Panc1 (cell line): ENCODE measurements around the gene ITFG1. TPM values are rescaled to one million over a fixed set of nuclear protein-coding genes. Genes with fewer than 3 reads are reported as not detected.

ENCODE experiments used
- ATAC-seq: fragments of 200-7000 bp; cut with Tn5 transposase; 2 replicates; pipeline ENCODE4 v1.9.1; 2020; ENCODE audit warnings: mild to moderate bottlenecking, moderate library complexity
- BruUV-seq: library from RNA; stranded (reverse); fragments of 400-500 nt; replicated peaks from 2 replicates; lab custom pipeline; 2021; lab: Mats Ljungman, UMichigan
- CTCF ChIA-PET: fragments of 300-600 bp; sonication (Branson Sonifier 250); formaldehyde crosslinking; loops from one replicate; lab custom pipeline; 2022; ENCODE audit warnings: antibody characterized with exemption; lab: Charles Lee
- POLR2A ChIA-PET: fragments of 300-600 bp; sonication (Branson Sonifier 250); formaldehyde crosslinking; loops from one replicate; lab custom pipeline; 2022; ENCODE audit warnings: antibody characterized with exemption; lab: Charles Lee
- DNase-seq: peaks from one replicate; pipeline ENCODE4 v3.0.0-alpha.2; 2010; ENCODE audit warnings: low read depth, low spot score
- H3K27ac ChIP-seq: 2 replicates; pipeline ENCODE4 v1.5.1; 2011; ENCODE audit warnings: mild to moderate bottlenecking, low read length, inconsistent platforms
- H3K27me3 ChIP-seq: fragments of 200-500 bp; sonication (Bioruptor generic); 2 replicates; pipeline ENCODE4 v1.6.0; 2014; ENCODE audit warnings: low read length, inconsistent platforms; ENCODE audit not compliant: control insufficient read depth, insufficient read depth
- H3K36me3 ChIP-seq: fragments of 200-500 bp; sonication (Bioruptor generic); 2 replicates; pipeline ENCODE4 v1.5.1; 2014; ENCODE audit warnings: inconsistent platforms, mild to moderate bottlenecking, low read length, moderate library complexity; ENCODE audit not compliant: control insufficient read depth, insufficient read depth
- H3K4me1 ChIP-seq: 2 replicates; pipeline ENCODE4 v1.5.1; 2011; ENCODE audit warnings: inconsistent platforms, mild to moderate bottlenecking, low read length, moderate library complexity; ENCODE audit not compliant: control insufficient read depth, insufficient read depth
- H3K4me3 ChIP-seq, 2 experiments: 2 replicates each; pipeline ENCODE4 v1.5.1; 2011 to 2012; ENCODE audit warnings: low read depth in 2 of 2, low read length in 2 of 2, mild to moderate bottlenecking in 2 of 2, inconsistent platforms in 1 of 2, moderate library complexity in 1 of 2
- H3K9me3 ChIP-seq: fragments of 200-500 bp; sonication (Bioruptor generic); 2 replicates; pipeline ENCODE4 v1.5.1; 2014; ENCODE audit warnings: low read depth, mild to moderate bottlenecking, inconsistent platforms, low read length, moderate library complexity; ENCODE audit not compliant: control insufficient read depth, insufficient read depth
- CTCF ChIP-seq: fragments of 450-650 bp; IDR thresholded peaks from 2 replicates; pipeline ENCODE4 v1.5.1; 2017; ENCODE audit warnings: mild to moderate bottlenecking
- POLR2AphosphoS5 ChIP-seq: IDR thresholded peaks from 2 replicates; pipeline ENCODE4 v1.6.1; 2012; ENCODE audit warnings: mild to moderate bottlenecking, low read depth, low read length, moderate library complexity
- REST ChIP-seq, 2 experiments: IDR thresholded peaks; 2 replicates each; pipeline ENCODE4 v1.6.1; 2011 to 2012; ENCODE audit warnings: low read depth in 2 of 2, control low read depth in 1 of 2, low read length in 1 of 2, mild to moderate bottlenecking in 1 of 2, moderate library complexity in 1 of 2; ENCODE audit not compliant: insufficient read depth in 1 of 2
- SIN3A ChIP-seq: IDR thresholded peaks from 2 replicates; pipeline ENCODE4 v1.6.1; 2012; ENCODE audit warnings: low read depth, mild to moderate bottlenecking, low read length, moderate library complexity, borderline replicate concordance; ENCODE audit not compliant: insufficient read depth
- TCF7L2 ChIP-seq: IDR thresholded peaks from 2 replicates; pipeline ENCODE4 v1.6.1; 2011; ENCODE audit warnings: mild to moderate bottlenecking, low read depth, low read length, inconsistent platforms
- in situ Hi-C: cut with HindIII; loops from 2 replicates; pipeline ENCODE4 v1.10.0; 2016; ENCODE audit warnings: low sequenced_read_pairs, low pct_unique_long_range_greater_than_20kb
- intact Hi-C: fragments of 100-400 bp; cut with micrococcal nuclease; formaldehyde crosslinking; loops from one replicate; pipeline ENCODE4 v1.10.0; 2022; ENCODE audit not compliant: unreplicated experiment
- total RNA-seq: library from RNA; stranded (reverse); gene quantifications from one replicate; pipeline ENCODE4 v1.2.1, GENCODE V29; 2021; ENCODE audit not compliant: unreplicated experiment

The ITFG1 gene
- total RNA-seq, 1 experiment from 2014 or later: 26.5 TPM

DNA sequence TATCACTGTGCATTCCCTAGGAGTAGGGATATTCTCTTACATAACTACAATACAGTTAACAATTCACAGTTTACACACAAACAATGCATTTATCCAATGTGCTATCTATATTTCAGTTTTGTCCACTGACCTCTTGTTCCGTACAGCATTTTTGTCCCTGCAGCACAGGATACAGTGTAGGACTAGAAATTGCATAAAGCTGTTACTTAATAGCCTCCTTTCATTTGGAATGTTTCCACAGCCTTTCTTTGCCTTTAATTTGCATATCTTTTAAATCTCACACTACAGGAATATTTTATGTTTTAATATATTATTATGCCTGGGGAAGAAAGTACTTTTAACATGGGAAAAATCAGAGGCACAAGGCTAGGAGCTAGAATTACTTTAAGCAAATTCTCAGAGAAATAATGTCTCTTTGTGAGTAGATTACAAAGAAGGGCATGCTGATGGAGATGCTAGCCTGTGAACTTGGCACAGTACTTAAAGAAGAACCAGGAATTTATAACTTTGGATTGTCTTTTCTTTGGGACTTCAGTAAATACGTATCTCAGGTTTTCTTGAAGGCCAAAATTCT is 144.3 kb downstream of the ITFG1 start:
- in situ Hi-C loops (no loop called here), intact Hi-C loops (no loop called here)
- ChIA-PET CTCF (no interaction called here), POLR2A (no interaction called here)
- TF ChIP-seq REST (IDR thresholded peaks at IDR 0.05; ENCODE audit: insufficient read depth in 1 of 2, low read depth in 2 of 2, low read length in 1 of 2) (no peak), TCF7L2 (no peak), SIN3A (no peak), CTCF (no peak), POLR2AphosphoS5 (no peak)
- no peaks in the 10 kb centered on the region for H3K9me3 ChIP-seq
- DNase-seq (no peak), ATAC-seq (no peak)
- no peaks in the 10 kb centered on the region for H3K36me3 ChIP-seq
- no TSS peak for BruUV-seq
- H3K27ac ChIP-seq: no peak overlapping the region
- H3K4me1 ChIP-seq: no peaks in the 10 kb centered on the region
- H3K27me3 ChIP-seq: no peaks in the 10 kb centered on the region
- no peak overlapping the region for H3K4me3 ChIP-seq

DNA sequence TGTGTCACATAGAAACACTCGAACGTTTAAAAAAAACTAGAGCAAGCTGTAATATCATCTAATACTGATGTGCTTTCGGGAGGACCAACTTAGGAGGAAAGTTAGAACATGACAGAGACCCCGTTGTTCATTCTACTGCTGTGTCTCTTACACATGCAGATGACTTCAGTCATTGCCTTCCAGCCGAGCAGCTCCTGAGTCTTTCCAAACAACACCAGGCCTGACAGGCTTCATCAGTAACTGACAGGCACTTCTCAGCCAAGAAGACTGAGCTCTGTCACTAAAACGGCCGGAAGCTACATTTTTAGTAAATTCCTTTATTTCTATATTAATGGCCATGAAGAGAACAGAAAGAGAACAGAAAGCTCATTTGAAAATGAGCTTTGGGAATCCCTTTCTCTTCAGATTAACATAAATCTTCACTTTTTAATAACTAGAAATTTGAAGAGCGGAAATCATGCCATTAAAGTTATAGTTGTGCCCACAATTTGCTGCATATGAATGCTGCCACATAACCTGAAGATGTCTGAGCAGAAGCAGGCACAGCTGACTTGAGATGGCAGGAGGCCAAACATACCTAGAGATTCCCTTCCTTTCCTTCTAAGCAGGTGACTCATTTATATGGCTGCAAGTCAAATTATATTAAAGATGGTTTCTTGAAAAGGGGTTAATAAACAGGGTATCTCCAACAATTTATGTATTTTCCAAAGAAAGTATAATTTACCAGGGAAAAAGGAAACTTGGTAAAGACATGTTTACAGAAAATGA is 148.9 kb downstream of the ITFG1 start:
- no peak for DNase-seq
- ATAC-seq: no peak
- BruUV-seq: no TSS peak
- Histone ChIP-seq H3K4me1 (no peaks in the 10 kb centered on the region), H3K9me3 (no peaks in the 10 kb centered on the region), H3K4me3 (no peak overlapping the region), H3K36me3 (no peaks in the 10 kb centered on the region), H3K27ac (no peak overlapping the region), H3K27me3 (no peaks in the 10 kb centered on the region)
- in situ Hi-C loops: no loop called here
- ChIA-PET CTCF (no interaction called here), POLR2A (no interaction called here)
- TF ChIP-seq REST (IDR thresholded peaks at IDR 0.05; ENCODE audit: insufficient read depth in 1 of 2, low read depth in 2 of 2, low read length in 1 of 2) (no peak), CTCF (no peak), SIN3A (no peak), TCF7L2 (no peak), POLR2AphosphoS5 (no peak)
- intact Hi-C loops: no loop called here
